GOT3 (cell line): Measurements from ENCODE around the gene CTNNBL1.

ENCODE experiments used
- DNase-seq: peaks from one replicate; lab custom pipeline; 2025; ENCODE audit warnings: mixed read lengths; lab: John Stamatoyannopoulos, UW

Gene CTNNBL1

DNA sequence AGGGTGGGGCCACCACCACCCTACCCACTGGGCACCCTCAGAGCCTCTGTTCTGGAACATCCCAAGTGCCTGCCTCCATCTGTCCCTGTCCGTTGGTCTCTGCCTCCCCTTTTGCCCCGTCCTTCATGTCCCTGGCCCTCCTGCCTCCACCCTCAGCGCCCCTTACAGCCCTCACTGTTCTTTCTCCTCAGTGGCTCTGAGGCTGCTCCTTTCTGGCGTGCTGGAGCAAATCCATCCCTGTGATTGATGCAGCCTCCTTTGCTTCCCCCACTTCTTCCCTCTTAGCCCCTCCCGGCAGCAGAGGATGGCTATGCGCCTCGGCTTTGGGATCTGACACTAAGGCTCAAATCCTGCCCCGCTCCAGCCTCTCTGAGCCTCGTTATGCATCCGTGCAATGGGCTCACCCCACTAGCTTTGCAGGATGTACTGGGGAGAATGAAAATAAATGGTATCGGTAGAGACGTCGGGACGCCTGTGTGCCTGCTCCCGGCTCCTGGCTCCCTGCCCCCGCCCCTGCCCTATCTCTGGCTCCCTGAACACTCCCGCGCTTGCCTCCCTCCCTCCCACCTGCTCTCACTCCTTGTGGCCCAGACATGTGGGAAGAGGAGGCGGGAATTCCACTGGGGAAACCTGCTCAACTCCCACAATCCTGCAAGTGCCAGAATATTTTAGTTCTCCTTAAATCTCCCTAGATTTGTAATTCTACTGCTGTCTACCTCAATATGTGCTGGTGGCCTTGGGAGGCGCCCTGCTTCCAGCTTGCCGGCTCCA, 222.2 kb downstream of the CTNNBL1 start:
- DNase-seq = no peak

DNA sequence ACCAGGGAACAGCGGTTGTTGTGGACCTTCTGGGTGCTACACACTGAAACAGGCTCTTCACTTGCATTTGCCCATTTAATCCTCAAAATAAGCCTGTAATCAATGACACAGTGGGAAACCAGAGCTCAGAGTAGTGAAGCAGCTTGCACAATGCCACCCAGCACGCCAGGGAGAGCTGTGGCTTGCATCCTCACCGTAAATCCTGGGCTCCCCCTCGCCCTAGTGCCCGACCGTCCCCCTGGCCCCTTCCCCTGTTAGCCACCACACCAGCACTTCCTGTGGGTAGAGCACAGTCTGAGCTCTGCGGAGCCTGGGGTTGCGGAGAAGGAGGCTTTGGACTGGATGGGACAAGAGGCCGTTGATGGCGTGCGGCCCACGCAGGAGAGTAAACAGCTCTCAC, 223.6 kb downstream of the CTNNBL1 start:
- DNase-seq = no peak

DNA sequence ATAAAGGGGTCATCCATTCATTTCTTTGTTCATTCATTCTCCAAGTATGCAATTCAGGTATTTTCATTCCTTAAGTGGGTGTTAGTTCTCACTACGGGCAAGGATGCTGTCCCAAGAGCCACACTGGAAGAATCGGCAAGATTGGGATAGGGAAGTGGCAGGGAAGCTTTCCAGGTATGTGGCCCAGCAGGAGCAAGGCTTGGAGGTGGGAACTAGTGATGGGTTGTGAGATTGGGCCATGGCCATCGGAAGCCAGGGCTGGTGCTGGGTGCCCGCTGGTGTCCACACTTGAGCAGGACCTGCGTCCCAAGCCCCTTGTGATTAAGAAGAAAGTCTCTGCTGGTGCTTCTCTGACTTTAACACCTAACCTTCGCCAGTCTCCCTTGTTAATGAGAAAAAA, 224.2 kb downstream of the CTNNBL1 start:
- DNase-seq = no peak

DNA sequence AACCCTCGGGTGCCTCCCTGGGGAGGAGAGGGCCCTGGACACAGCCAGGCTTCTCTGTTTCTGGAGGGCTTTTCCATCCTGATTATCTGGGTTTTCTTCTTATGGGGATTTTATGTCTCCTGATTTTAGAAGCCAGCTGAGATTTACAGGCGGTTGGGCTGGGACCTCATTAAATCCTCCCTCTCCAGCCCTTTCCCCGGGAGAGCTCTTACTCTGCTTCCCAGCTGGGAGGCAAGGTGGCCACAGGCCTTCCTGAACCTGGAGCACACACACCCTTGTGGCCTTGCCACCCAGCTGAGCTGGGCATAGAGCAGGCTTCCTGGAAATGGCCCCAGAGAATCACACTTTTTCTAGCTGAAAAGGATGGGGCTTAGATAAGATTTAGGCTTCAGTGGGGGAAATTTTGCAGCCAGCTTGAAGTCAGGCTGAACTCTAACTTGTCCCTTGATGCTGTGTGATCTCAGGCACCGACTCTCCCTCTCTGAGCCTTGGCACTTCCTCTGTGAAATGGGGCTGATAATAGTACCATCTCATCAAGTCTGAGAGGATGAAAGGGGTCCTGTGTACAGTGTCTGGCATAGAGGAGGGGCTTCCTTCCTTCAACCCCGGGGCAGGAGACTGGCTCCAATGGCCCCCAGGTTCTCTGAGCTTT, 225.7 kb downstream of the CTNNBL1 start:
- DNase-seq = no peak

DNA sequence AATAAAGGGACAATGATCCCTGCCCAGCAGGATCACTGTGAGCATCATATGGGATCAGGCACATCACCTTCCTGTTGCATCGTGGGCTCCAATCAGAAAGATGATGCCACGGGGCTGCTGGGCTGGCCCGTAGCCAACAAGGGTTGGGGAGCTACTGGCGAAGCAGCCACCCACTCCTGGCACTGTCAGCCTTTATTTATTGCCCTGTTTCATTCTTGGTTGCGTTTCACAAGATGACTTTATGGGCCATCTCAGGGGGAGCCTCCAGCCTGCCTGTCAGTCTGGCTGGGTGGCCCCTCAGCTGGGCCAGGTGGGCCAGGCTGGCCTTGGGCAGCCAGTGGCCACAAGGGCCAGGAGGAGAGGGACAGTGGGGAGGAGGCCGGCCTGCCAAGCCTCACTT, 226.4 kb downstream of the CTNNBL1 start:
- DNase-seq = no peak

DNA sequence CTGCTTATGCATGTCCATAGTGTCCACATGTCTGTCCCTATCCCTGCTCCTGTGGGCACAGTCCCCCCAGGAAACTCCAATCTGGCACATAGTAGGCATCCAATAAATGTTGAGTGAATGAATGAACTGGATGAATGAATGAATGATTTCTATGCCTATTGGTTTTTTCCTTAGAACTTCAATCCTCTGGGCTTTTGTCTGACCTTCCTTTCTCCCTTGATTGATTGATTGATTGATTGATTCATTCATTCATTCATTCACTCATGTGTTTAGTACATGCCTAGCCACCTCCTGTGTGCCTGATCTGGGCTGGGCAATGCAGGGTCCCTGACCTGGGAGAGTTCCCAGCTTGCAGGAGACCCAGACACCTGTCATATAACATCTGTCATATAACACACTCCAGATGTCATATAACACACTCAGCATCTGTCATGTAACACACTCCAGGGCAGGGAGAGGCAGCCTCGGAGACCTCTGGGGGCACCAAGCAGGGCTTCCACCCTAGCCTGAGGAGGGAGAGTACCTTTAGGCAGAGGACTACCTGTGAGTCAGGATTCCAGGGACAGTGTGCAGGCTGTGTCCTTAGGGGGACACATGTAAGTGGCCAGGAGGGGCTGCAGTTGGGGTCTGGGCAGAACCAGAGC, 227.0 kb downstream of the CTNNBL1 start:
- no peak for DNase-seq

DNA sequence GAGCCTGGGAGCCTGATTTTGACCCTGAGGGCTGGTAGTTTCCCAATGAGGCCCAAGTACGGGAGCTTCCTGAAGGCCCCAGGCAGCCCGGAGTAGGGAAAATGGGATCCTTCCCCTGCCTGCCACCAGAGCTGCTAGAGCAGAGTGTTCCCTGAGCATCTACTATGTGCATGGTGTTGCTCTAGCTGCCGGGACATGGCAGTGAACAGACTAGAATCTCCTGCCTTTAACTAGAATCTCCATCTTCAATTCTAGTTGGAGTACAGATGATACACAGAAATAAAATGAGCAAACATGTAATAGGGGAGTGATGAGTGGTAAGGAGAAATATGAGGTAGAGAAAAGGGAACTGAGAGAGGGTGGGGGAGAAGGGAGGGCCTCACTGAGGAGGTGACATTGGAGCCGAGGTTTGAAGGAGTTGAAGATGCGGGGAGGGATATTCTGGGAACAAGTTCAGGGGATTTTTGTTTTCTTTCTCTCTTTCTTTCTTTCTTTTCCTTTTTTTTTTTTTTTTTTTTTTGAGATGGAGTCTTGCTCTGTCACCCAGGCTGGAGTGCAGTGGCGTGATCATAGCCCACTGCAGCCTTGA, 227.6 kb downstream of the CTNNBL1 start:
- no peak for DNase-seq
